ENCODE data around the gene ACTR6.

Gene ACTR6

DNA sequence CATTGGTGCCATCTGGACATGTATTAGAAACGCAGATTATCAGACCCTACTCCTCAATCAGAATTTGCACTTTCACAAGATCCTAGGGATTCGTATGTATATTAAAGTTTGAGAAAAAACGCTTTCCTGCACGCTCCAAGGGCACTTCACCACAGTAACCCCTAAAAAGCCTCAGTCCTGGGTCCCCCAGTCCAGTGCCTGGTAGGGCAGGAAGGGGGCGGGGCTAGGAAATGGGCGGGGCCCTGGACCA is 65.9 kb downstream of the ACTR6 start:
- no peak for DNase-seq (ENCODE audit: low read depth in 2 of 2)

DNA sequence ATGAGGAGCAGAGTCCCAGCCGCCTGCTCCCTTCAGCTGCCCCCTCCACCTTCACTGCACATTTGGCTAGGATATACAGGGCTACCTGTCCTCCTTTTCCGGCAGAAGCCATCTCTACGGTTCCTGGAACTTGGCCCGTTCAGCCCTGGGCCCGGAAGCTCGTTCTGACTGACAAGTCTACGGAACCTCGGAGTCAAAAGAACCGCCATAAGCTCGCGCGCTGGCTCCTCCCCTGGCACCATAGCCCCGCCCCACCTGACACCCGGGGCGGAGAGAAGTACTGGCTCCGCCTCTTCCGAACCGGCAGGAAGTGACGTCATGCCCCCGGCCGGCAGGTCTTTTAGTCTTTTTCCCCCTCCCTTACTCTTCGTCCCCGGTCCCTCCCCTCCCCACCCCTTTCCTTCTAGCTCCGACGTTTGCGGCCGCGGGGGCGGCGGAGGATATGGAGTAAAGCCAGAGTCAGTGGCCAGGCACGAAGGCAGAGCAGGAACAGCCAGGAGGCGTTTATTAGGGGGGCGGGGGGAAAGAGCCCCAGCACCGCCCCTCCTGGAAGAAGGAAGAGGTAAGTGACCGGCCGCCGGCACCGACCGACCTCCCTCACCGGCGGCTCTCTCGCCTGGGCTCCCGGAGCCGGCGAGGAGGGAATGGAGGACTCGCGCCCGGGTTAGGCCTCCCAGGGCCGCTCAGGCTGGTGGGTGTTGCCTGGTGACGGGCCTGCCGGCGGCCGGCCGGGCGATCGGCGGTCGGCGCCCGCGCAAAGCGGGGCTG is 66.4 kb downstream of the ACTR6 start, which contains the start of the genes DEPDC4 and SCYL2:
Gene DEPDC4 (minus strand): TSS at position 245 of the 768 bp plus-strand sequence. CDS start 3 bp downstream, at position 242.
Gene SCYL2 (plus strand): TSS at position 343 of the 768 bp plus-strand sequence. CDS start 15,794 bp downstream, outside the sequence.
- peak; percentile 94 for DNase-seq (ENCODE audit: low read depth in 2 of 2)

DNA sequence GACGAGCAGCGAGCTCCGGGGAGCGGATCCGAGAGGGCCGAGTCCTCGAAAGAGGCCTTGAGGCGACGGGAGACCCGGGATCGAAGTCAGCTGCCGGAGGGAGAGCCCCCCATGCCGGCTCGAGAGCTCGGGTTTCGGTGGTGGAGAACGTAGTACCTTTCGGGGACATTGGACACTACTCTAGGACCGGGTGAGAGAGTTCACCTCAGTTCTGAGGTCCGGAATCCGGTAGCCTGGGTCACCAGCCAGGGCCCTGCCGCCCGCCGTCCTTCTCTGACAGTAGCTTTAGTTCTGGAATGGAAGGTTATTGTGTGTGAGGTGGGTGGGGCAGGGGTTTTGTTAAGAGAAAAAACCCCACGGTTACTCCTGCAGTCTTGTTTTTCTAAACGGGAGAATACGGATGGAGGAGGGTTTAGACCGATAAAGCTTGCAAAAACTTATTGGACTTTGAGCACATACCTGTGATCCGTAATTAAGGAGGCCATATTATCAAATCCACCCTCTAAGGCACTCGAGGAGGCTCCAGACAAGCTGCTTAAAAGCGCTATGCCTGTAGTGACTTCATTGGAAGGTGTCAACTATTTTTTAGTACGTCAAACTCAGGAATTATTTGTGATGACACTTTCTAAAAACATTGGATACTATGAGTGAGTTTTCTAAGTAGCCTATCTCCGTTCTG is 67.1 kb downstream of the ACTR6 start:
- DNase-seq (ENCODE audit: low read depth in 2 of 2), result no peak

DNA sequence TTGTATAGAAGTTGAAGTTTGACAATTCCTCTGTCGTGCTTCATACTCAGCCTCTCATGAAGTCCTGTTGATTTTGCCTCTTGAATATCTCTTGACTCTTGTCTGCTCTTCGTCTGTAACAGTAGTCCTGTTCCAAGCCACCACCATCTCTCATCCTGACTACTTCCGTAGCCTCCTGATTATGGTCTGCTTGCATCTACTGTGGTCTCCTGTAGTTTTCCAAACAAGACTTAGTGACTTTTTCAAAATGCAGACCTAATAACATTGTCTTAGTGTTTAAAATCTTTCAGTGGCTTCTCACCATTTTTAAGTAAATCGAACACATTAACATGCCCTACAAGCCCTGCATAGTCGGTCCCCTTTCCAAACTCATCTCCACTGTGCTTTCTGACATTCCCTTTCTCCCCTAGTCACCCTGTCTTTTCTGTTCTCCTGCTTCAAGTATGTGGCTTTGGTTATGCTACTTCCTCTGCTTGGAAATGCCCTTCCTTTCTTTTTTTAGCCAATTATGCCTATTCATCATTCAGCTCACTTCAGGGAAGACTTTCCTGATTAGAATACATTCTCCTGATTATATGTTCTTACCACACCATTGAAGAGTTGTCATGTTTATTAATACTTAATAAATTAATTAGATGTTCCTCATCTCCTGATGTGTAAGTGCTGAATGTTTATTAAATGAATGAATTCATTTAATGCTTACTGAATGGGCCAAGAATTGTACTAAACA is 68.4 kb downstream of the ACTR6 start:
- DNase-seq (ENCODE audit: low read depth in 2 of 2), result no peak

DNA sequence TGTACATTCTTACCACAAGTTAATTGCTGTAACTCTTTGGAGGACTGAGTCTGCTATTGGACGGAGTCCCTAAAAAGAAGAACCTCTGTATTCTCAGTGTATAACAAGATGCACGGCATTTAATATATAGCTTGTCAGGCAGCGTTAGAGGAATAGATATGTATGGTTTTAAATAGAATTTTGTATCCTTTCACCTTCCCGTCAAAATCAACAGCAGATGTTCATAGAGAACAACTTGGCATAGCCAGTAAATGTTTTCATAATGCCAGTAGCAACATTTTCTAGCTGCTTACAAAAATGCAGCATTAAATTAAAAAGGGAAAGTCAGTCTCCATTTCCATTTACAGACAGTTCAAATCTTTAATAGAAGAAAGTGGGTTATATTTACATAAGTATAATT is 73.2 kb downstream of the ACTR6 start:
- DNase-seq (ENCODE audit: low read depth in 2 of 2), result no peak

All from fibroblast of skin of left biceps (primary cell).